HG03039 (cell line): ENCODE results near the gene PCAT6.
"Not testable (repeated sequence)": the region's sequence is repeated elsewhere in the genome, so short reads cannot be mapped to it uniquely, and the experiment has no call there.

Source experiments
- ATAC-seq: cut with Tn5 transposase; IDR thresholded peaks from one replicate; pipeline ENCODE4 v1.9.1; 2021; ENCODE audit warnings: mild to moderate bottlenecking, moderate library complexity; ENCODE audit not compliant: unreplicated experiment

Gene PCAT6

DNA sequence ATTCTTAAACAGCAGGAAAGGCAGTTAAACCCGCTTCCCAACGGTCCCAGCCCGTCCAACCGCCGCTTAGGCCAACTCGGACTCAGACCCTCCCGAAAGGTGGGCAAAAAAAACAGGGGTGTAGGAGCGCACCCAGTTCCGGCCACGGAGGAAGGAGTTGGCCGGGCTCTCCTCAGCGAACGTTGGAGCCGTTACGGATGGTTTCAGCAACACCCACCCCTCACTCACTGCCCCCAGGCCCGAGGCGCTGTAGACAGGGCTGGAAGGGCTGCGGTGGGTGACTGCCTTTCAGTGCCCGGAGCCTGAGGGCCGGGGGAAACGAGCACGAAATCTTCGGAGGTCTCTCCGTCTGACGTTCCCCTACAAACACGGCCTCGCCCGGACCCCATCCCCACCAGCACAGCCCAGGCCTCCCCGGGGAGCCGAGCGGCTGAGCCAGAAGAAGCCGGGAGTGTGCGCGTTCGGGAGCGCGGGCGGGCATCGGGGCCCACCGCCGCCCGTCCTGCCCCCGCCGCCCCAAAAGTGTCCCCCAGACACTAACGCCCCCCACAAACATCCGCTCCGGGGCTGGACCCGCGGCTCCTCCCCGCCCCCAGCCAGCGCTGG is 3.8 kb upstream of the PCAT6 start:
- ATAC-seq: no peak

DNA sequence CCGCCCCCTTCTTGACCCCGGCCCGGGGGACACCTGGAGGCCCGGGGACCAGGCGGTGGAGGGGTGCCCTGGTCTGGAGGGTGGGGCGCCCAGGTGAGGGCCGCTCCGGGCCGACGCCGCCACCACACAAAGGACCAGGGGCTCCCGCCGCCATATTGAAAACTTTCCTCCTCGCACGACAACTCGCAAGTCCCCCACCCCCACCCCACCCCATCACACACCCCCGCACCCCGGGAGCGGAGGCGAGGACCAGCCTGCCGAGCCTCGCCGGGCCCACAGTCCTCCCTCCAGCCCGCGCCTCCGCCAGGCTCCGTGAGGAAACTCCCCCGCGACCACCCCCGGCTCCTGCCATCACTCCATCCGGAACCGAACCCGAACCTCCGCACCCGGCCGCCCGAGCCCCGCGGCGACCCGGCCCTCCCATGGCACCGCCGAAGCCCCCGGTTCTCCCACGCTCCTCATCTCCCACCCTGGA is 3.3 kb upstream of the PCAT6 start:
- no peak for ATAC-seq

DNA sequence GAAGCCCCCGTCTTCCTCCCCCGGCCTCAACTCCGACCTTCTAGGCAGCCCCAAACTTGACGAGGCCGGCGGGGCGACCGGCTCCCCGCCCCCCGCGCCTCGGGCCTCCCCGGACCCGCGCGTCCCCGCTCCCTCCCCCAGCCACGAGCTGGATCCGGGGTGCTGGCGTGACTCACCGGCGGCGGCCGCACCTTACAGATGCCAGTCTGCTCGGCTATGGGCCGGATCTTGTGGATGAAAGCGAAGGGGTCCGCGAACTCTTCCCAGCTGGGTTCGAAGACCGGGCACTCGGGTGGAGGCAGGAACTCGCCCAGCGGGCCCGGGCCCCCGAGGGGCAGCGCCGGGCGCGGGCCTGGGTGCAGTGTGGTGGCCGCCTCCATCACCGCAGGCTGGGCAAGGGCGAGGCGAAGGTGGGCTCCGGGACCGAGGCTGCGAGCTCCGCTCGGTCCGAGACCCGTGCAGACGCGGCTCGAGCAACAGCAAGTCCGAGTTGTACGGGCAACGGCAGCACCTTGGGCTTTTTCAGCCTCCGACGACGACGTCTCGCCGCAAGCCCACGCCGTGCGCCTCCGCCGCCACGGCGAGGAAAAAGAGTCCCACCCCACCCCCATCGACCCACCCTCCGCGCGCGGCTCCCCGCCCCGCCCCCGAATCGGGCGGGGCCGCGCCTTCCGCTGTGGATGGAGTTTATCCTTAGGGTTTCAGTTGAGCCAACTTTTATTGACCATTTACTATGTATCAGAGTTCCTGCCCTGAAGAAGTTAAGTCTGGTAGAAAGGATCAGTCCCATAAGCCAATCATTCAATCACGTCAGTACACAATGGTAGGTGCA is 2.6 kb upstream of the PCAT6 start, which contains the start of gene KDM5B:
KDM5B (minus strand) TSS at position 496 of the 832 bp plus-strand sequence; CDS start at position 380, 116 bp downstream.
- ATAC-seq: no peak

DNA sequence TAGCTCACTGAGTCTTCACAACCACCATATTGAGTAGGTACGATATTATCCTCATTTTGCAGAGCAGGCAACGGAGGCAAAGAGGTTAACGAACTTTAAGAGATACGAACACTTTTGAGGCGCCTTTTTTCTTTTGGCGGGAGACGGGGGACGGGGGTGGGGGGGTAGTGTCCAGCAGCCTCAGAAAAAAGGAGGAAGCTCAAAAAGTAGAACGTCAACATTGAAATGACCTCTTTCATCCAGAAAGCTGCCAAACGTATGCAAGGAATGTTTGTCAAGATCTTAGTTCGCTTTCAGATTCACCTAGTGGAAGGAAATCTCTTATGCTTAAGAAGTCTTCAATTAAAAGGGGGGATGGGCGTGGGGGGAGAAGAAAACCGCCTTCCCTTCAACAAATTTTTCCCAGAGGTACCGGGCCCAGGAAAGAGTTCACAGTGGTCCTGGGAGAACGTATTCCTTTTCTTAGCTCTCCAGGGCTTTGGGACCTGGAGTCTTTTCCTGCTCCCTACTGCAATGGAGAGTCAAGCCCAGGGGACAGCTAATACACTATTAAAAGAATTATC is 1.1 kb upstream of the PCAT6 start:
- no peak for ATAC-seq

DNA sequence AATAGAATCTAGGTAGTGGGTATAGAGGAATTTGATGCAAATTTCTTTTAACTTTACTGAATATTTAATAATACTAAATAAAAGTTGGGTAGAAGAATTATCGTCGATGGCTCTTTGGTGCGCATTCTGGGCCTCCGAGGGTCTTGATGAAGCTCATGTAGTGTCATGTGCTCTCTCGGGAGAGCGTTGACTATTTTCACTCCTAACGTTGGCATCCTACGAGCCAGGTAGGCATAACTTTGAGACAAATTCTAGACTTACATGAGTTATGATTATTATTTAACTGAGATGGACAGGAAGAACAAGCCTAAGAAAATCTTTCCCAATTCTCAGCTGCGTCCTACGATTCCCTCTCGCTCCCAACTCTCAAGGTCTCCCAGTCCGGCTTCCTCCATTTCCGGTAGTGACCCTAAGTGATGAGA is 550 bp upstream of the PCAT6 start:
- ATAC-seq: no peak

DNA sequence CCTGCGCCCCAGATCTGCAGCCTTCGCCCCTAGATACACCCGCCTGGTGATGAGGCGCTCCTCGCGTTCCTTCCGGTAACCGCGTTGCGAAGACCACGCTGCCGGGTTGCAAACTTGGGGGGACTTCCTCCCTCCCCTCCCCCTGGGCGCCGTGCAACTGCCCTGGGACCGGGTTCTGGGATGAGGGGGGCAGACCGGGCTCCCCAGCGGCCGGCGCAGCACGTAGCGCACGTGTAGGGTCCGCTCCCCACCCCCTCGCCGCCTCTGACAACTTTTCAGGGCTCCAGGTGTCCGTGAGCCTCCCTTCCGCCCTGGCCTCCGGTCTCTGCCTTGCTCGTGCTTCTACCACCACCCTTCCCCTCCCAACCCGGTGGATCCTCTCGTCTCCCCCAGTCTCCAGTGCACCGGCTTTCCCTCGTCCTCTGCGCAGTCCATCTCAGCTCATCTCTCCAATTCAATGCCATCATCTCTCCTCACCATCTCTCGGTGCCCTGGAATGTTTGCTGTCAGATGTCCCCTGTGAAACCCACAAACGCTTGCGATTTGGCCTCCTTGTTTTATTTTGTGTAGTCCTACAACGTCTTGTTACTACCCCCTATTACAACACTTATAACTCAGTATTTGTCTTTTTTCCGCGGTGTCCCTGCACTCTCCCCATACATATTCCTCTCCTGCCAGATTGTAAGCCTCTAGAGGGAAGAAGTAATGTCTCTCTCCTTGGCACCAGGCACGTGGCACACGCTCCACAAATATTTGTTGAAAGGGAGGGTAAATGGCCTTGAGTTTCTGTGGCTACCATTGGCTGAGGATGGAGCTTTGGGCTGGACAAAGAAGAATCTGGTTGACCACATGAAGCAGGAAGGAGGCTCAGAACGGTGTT is 782 bp downstream of the PCAT6 start:
- no peak for ATAC-seq

DNA sequence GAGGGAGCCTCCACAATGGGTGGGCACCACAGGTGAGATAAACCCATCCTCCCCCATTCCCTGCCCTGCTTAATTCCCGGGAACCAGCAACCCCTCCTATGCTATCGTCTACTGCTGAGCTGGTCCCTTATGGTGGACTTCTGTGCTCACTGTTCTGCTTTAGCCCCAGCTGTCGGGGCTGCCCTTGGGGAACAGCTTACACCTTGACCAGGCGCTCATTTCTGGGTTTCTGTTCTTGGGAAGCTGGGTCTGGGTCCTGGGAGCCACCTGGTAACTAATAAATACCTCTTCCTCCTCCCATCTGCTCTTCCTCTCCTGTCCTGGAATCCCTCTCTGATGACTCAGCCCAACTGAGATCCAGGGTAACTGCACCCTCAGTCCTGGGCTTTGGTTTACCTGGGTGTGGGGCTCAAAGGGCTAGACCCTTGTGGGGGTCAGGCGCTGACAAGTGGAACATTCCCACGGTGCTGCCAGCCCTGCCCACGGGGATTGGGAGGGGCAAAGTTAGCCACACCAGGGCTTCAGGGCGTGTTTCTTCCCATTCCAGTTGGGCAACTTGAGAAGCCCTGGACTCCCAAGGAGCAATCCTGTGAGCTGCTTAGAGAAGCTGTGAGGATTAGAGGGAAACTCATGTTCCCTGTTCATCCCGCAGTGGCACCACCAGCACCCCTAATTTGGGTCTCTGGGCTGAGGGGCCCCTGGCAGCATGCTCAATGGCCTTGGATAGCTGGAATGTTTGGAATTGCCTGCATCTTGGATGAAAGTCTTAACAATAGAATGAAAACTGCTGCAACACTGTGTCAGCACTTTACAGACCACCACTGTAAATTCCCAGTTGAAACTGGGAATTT is 1.6 kb downstream of the PCAT6 start:
- no peak for ATAC-seq

DNA sequence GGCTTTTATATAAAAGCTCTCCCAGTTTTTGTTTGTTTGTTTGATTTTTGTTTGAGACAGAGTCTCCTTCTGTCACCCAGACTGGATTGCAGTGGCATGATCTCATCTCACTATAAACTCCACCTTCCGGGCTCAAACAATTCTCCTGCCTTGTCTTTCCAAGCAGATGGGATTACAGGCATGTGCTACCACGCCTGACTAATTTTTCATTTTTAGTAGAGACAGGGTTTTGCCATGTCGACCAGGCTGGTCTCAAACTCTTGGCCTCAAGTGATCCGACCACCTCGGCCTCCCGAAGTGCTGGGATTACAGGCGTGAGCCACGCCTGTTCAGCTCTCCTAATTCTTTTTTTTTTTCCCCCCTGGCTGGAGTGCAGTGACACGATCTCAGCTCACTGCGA is 4.4 kb downstream of the PCAT6 start:
- no peak for ATAC-seq

DNA sequence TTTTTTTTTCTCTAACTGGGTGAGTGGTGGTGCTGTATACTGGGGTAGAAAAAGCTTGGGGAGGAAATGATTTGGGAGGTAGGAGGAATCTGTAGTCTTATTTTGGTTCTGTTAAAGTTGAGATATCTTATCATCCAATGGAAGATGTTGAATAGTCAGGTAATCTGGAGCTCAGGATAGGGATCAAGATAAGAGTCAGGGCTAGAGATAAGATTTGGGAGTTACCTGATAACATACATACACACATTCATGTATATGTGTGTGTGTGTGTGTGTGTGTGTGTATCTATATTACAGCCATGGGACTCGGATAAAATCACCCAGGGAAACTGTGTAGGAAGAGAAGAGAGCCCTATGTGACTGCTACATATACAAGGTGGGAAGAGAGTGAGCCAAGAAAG is 8.1 kb downstream of the PCAT6 start:
- ATAC-seq: no peak

DNA sequence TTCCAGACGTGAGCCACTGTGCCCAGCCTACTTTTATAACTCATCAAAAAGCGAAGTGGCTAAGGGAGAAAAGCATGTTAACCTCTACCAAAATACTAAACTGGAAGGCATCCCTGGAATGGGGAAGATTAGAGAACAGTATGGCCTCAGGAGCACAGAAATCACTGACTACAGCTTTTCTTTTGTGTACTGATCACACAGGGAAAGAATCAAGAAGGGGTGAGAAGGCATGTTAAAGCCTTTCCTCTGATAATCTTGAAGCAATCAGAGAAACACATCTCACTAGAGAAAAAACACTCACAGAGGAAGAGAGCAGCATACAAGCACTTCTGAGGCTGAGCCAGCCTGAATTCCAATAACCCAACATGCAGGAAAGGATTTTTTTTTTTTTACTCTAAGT is 10.7 kb downstream of the PCAT6 start:
- no peak for ATAC-seq

DNA sequence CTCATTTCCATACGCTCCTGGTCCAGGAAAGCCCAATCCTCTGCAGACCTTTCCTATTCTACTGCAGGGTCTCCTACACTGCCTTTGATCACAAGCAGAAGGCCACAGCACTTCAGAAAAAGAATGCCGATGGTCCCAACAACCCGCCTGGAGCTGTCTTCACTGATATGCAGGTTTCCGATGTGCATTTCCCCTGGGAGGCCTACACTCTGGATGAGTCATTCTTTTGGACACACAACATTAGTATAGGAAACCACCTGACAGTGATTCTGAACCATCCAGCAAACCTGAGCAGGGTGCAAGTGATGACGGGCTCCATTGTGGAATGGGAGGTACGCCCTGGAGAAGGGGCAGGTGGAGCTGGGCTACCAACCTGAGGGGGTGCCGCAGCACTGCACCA is 15.0 kb downstream of the PCAT6 start:
- no peak for ATAC-seq

DNA sequence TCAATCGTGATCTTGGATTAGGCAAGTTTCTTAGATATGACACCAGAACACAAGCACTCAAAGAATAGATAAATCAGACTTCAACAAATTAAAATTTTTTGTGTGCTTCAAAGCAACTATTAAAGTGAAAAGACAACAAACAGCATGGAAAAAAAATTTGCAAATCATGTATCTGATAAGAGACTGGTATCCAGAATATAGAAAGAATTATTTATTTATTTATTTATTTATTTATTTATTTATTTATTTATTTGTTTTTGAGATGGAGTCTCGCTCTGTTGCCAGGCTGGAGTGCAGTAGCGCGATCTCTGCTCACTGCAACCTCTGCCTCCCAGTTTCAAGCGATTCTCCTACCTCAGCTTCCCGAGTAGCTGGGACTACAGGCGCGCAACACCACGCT is 18.5 kb downstream of the PCAT6 start:
- not testable (repeated sequence) for ATAC-seq

DNA sequence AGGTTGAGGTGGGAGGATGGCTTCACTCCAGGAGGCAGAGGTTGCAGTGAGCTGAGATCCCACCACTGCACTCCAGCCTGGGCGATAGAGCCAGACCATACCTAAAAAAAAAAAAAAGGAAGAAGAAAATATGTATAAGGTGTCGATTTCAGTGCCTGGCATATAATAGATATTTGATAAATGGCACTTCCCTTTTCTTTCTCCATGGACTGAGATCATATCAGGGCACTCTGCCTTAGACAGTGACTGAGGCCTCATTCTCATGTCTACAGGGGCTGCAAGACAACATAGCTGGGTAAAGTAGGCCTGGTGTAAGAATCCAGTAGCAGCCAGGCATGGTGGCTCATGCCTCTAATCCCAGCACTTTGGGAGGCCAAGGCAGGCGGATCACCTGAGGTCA is 21.2 kb downstream of the PCAT6 start:
- ATAC-seq: no peak

DNA sequence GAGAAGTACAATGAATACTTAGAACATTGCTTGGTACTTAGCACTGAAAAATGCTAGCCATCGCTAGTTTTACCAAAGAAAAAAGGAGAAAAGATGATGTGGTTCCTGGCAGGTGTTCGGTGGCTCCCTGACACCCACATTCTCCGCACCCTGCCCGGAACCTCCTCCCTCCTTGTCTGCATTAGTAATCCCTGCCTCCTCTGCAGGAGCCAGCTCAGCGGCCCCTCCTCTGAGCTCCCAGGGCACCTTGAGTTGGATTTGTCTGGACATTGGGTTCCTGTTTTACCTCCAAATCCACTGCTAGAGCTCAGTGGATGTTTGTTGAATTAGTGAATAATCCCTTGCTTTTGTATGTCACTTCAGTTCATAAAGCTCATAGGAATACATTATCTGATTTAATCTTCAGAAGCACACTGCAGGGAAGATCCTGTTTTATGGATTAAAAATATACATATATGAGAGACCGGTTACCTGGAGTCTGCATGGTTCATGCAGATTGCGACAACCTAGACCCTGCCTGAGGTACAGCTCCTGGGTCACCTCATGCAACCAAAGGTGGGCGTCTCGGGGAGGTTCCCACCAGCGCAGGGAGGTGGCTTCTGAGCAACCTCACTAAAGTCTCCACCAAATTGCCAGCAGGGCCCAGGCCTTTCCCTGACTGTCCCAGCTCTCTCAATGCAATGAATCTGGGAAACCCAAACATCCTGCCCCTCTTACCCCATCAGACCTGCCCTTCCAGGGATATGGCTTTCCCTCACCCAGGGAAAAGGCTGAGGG is 24.2 kb downstream of the PCAT6 start:
- no peak for ATAC-seq

DNA sequence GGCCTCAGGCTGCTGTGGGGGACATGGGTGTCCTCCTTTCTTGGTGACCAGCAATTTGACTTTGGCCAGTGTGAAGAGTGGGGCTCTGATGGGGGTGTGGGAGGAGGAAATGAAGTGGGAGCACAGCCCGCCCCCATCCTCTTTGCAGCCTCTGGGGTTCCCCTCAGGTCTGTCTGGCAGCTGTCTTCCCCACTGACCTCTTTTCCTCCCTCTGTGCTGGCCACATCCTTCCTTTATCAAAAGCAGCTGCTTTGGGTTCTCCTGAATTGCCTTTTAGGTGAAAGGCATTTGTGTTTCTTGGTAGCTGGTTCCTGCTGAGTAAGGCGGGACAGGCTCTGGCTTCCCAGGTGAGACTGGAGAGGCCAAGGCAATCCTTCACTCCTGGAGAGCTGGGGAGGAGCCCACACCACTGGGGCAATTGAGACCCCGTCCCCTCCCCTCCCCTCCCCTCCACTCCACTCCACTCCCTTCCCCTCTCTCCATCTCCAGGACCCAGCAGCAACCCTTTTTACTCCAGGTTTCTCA is 24.9 kb downstream of the PCAT6 start:
- no peak for ATAC-seq

DNA sequence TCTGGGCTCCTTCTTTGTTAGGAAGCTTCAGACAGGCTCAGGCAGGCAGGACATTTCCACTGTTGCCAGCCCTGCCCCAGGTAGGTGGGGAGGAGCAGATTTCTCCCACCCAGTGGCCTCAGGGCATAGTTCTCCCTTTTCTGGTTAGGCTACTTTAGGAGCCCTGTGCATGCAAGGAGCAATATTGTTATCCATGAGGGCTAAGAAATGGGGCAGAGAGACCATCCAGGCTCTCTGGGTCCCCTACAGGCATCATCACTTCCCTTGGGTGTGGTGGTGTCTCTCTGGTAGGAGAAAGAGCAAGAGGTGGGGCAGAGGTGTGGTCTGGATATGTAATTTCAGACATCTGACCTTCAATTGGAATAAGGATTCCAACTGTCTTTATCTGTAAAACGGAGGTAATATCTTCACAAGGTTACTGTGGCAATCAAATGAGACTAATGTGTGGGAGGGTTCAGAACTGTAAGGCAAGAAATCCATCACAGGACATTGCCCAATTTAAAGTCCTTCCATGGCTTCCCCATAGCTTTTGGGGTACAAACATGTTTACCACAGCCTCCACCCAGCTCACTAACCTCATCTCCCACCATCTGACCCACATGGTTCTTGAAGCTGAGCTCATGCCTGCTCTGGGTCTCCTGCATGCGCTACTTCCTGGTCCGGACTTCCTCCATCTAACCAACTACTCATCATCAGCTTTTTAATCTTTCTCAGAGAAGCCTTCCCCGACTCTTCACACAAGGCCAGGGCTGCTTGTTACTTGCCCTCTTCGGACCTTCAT is 26.1 kb downstream of the PCAT6 start:
- no peak for ATAC-seq

DNA sequence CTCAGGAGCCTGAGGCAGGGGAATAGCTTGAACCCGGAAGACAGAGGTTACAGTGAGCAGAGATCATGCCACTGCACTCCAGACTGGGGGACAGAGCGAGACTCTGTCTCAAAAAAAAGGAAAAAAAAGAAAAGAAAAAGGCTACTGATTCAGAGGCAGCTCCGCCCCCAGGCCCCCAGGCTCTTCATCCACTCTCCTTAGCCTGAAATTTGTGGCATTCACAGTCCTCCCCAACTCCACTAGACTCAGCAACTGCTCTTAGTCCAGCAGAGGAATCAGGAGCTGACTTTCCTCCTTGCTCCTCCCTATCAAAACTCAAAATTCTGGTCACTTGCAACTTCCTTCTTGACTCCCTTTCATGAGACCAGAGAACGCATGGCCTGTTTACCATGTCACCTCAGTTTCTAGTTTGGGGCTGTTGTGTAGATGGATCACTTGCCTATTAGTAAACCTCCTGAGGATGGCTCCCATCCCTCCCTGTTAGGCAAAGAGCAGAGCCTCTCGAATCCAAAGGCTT is 27.1 kb downstream of the PCAT6 start:
- ATAC-seq: no peak

DNA sequence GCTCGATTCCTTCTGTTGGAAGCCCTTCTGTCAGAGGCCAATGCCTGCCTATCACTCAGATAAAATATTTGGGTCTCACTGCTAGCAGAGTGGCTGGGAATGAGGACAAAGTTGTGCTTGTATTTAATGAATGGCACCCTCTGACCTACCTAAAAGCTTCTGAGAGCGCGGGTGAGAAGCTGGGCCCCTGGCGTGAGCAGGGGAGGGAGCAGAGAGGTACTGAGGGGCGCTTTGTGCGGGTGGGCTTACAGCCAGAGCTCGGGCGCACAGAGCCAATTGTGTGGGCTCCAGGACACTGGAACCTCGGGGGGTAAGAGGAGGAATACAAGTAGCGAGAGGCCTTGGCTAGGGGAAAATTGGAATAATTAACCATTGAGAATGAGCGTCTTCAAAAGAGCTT is 32.3 kb downstream of the PCAT6 start:
- ATAC-seq: no peak
